Uterus (tissue), 2 donors: ENCODE results near the gene TMCO4.

Experiments
- CTCF ChIP-seq, 4 experiments: fragments of 200-600 bp in 2 of 4; fragments of 450-650 bp in 2 of 4; sonication (generic) in 2 of 4; IDR thresholded peaks; one replicate each; pipeline ENCODE4 v1.5.1; 2016 to 2019; ENCODE audit warnings: antibody characterized with exemption in 4 of 4, mild to moderate bottlenecking in 2 of 4, moderate library complexity in 1 of 4
- POLR2A ChIP-seq, 2 donors: fragments of 450-650 bp; IDR thresholded peaks; one replicate each; pipeline ENCODE4 v1.6.1; 2016; ENCODE audit warnings: antibody characterized with exemption in 2 of 2, mild to moderate bottlenecking in 1 of 2, moderate library complexity in 1 of 2

GRCh38 chr1:19749685-19750084 is 50.0 kb downstream of the TMCO4 start:
- TF ChIP-seq POLR2A (IDR thresholded peaks at IDR 0.05): no peak
- TF ChIP-seq CTCF (IDR thresholded peaks at IDR 0.05): no peak
